ENCODE measurements around the gene ADAMTS8. TPM values are rescaled to one million over a fixed set of nuclear protein-coding genes. Genes with fewer than 3 reads are reported as not detected.
A peak's percentile ranks its signal among the peaks of the same experiment; 100 is the strongest.
"Not testable (repeated sequence)": the region's sequence is repeated elsewhere in the genome, so short reads cannot be mapped to it uniquely, and the experiment has no call there.

Gene ADAMTS8
- total RNA-seq, 1 donor from 2014 or later: not detected

GRCh38 chr11:130438401-130439159 lies 10.2 kb upstream of the ADAMTS8 start:
- not testable (repeated sequence) for DNase-seq (ENCODE audit: low read depth in 2 of 2)

- DNase-seq (ENCODE audit: low read depth in 2 of 2): no peak
Observed at GRCh38 chr11:130437848-130438247, 9.4 kb upstream of the ADAMTS8 start.

DNA sequence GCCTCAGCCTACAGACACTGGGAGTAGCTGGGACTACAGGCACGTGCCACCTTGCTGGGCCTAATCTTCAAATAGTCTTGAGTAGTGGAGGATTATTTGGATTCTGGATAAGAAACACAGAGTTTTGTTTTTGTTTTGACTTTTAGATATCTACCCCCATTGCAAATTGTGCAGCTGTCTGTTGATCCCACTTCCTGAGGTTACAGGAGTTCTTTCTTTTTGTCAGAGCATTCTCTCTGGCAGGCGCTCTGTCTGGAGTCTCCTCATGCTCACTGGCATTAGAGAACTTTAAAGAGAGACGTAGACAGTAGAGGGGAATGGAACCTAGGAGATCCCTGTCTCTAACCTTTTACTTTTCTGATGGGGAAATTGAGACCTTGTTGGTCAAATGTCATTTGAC lies 7.8 kb upstream of the ADAMTS8 start:
- DNase-seq (ENCODE audit: low read depth in 2 of 2): peak in 1 of 2 donors; percentile 30

DNA sequence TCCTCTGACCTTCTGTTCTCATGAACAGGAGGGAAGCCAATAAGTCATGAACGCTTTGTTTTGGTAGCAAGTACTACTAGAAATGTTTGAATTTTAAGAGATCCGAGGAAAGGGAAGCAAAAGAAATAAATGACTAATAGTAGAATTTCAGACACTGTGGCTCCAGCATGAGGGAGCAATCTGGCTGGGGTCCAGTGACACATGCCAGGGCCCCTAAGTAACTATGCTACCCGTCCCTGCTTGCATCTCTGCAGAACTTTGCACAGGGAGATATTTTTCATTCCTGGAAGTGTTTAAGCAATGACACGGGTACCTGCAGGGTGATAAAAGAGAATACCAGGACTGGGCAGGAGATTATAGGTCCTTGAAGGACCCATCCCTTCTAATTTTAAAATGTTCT lies 7.3 kb upstream of the ADAMTS8 start:
- peak in 1 of 2 donors; percentile 26 for DNase-seq (ENCODE audit: low read depth in 2 of 2)

GRCh38 chr11:130434521-130435223 lies 6.3 kb upstream of the ADAMTS8 start:
- DNase-seq (ENCODE audit: low read depth in 2 of 2): peak; percentile 72 to 81

DNA sequence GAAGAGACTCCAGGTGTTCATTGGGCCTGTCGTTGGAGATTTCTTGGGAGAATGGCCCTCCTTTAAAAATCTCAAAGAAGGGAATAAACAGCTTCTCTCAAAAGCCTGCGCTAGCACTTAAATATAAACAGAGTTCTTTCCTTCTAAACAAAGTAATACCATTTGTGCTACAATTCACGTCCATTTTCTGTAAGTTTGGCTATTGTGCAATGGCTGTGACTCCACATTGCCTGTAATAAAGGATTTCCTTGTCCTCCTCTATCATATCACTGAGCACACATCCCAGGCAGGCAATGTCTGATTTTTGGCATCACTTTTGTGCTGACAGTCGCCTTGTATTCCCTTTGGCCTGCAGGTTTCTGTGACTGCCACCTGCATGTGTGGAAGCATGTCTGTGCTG lies 4.9 kb upstream of the ADAMTS8 start:
- DNase-seq (ENCODE audit: low read depth in 2 of 2): no peak

DNA sequence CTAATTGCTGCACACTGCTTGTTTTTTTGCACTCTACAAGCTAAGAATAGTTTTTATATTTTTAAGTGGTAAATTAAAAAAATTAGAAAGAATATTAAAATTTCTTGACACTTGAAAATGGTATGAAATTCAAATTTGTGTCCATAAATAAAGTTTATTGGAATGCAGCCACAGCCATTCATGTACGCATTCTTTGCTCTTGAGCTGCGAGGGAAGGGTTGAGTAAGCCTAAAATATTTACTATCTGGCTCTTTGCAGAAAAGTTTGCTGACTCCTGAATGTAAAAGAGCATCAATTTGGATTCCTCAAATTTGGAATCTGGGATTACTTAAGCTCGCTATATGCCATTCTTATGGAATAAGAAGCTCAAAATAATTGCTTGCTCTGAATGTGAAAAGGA lies 3.4 kb upstream of the ADAMTS8 start:
- DNase-seq (ENCODE audit: low read depth in 2 of 2): no peak

- DNase-seq (ENCODE audit: low read depth in 2 of 2): peak; percentile 63 to 75
Observed at GRCh38 chr11:130431331-130431773, 2.9 kb upstream of the ADAMTS8 start.

DNA sequence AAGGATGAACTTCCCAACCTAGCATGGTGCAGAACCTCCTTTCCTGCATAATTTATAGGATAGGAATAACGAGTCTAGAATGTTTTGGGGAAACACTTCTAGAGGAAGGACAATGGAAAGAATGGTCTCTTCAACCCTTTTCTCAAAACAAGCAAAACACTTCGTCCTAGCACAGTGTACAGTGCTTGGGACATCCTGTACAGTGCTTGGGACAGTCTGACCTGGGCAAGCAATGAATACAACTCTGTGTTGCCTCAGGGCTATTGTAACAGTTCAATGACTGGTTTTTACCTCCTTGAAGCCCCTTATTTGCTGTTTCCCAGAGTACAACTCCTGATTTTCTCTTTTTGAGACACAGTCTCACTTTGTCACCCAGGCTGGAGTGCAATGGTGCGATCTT lies 1.6 kb upstream of the ADAMTS8 start:
- no peak for DNase-seq (ENCODE audit: low read depth in 2 of 2)

- DNase-seq (ENCODE audit: low read depth in 2 of 2): no peak
Observed at GRCh38 chr11:130429120-130429681, 792 bp upstream of the ADAMTS8 start.

- DNase-seq (ENCODE audit: low read depth in 2 of 2): no peak
Observed at GRCh38 chr11:130427581-130428315, 661 bp downstream of the ADAMTS8 start.

GRCh38 chr11:130426837-130427341 lies 1.5 kb downstream of the ADAMTS8 start:
- no peak for DNase-seq (ENCODE audit: low read depth in 2 of 2)

- DNase-seq (ENCODE audit: low read depth in 2 of 2): no peak
Observed at GRCh38 chr11:130426223-130426836, 2.1 kb downstream of the ADAMTS8 start.

- no peak for DNase-seq (ENCODE audit: low read depth in 2 of 2)
Observed at GRCh38 chr11:130425156-130425555, 3.3 kb downstream of the ADAMTS8 start.

GRCh38 chr11:130424613-130425140 lies 3.7 kb downstream of the ADAMTS8 start:
- no peak for DNase-seq (ENCODE audit: low read depth in 2 of 2)

DNA sequence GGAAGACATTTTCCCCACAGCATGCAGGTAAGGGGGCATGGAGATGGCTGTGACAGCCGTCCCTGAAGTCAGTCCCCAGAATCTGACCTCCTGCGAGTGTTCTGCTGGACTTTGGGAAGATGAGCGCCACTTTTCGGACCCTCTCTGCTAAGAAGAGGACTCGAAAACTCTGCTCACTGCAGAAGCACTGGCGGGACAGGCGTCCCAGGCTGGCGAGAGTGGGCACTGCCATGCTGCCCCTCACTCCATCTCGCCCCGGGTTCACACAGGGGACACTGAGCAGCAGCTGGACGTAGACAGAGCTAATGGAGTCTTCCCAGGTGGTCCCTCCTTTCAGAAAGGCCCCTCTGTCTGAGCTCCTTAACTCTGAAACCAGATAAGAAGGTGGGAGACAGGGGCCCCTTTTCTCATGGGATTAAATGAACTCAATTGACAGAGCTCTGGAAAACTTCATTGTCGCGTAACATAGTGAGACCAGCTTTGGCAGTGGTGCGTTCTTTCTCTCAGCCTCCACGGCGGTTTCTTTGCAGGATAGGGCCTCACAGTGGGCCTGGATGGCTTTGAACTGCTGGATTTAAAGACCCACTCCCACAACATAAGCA lies 4.8 kb downstream of the ADAMTS8 start:
- DNase-seq (ENCODE audit: low read depth in 2 of 2): no peak

DNA sequence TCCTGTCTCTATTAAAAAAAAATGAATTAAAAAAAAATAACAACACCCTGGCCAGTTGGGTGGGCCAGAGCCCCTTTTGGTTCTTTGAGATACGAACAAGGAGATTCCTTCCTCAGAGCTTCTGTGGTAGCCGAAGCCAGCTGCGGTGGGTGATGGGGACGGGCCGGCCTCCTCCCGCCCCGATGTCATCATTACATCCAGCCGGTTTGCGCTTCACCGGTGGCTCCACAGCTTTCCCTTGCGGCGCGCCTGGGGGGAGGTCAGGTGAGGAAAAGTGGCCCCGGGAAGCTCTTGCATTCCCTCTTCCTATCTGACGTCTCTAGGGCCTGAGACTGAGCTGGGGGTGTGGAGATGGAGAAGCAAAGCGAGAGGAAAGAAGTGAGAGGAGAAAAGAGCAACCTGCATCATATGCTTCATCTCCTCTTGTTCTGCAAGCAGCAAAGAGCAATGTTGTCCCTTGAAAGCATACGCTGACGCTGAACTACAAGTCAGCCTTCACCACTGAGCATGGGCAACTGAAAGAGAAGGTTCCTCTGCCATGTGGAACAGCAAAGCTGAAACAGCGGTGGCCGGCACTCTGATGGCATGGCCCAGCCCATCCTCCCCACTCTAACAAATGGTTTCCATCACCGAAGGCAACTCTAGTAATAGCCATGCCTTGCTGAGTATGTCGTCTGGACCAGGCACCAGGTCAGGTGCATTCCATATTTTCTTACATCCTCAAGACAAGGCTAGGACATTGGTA lies 6.0 kb downstream of the ADAMTS8 start:
- no peak for DNase-seq (ENCODE audit: low read depth in 2 of 2)

GRCh38 chr11:130421697-130422096 lies 6.7 kb downstream of the ADAMTS8 start:
- no peak for DNase-seq (ENCODE audit: low read depth in 2 of 2)

DNA sequence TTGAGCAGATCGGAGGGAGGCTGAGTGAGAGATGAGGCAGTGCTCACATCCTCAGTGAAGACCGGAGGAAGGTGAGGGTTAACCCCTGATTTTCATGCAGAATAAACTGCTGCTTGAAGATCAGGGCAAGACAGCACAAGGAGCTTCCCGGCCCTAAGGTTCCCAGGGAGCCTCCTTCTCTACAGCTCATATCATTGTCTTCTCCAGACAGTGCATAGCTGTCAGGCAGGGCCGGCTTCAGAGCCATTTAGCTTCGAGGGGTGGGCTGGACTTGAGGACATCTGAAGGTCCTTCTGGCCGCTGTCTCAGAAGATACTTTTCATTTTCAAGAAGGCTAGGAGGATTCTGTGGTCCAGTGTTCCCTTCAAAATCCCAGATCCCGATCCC lies 7.2 kb downstream of the ADAMTS8 start:
- no peak for DNase-seq (ENCODE audit: low read depth in 2 of 2)
